Measurements from ENCODE around the gene ARID4B. TPM values are rescaled to one million over a fixed set of nuclear protein-coding genes. Genes with fewer than 3 reads are reported as not detected.

Gene ARID4B
- total RNA-seq, 1 experiment from 2014 or later = 34.2 TPM

DNA sequence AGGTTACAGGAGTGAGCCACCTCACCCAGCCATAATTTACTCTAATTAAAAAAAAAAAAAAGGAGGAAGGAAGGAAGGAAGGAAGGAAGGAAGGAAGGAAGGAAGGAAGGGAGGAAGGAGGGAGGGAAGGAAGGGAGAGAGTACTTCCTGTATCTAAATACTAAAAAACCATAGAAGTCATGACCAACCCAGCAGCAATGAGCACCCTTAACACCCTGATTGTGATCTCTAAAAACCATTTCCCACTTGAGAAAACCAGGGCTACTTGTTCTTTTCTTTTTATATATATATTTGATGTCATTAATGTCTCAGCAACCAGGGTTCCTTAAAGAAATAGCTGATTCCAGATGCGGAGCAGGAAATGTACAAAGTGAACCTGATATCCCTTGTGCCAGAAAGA lies 31.2 kb downstream of the ARID4B start:
- H3K9me3 Mint-ChIP-seq (ENCODE audit: unreplicated experiment) = peaks cover 15% of the 10 kb centered on the region
- H3K27me3 Mint-ChIP-seq (ENCODE audit: insufficient read depth, unreplicated experiment) = no peaks in the 10 kb centered on the region
- Histone ChIP-seq H3K9me3 (peaks cover 3% of the 10 kb centered on the region; the same call in 1 of the 2 replicates), H3K4me3 (ENCODE audit: low read depth, low read length) (no peak overlapping the region), H3K36me3 (ENCODE audit: control insufficient read depth, insufficient read depth, low read length) (no peaks in the 10 kb centered on the region), H3K27me3 (replicated peaks; ENCODE audit: control insufficient read depth, insufficient read depth, low read length) (no peaks in the 10 kb centered on the region), H3K4me1 (peaks cover 8% of the 10 kb centered on the region)
- ChIA-PET POLR2A (no interaction called here), CTCF (no interaction called here)
- intact Hi-C loops (cut with micrococcal nuclease; ENCODE audit: unreplicated experiment) = loop anchor here (1.0 kb wide), 1 partner anchor 32 kb away; the partner anchor contains the start of genes ARID4B and GGPS1
- no peak overlapping the region for H3K27ac Mint-ChIP-seq (ENCODE audit: unreplicated experiment)
- H3K36me3 Mint-ChIP-seq (ENCODE audit: insufficient read depth, unreplicated experiment) = peaks cover 7% of the 10 kb centered on the region
- peaks cover 21% of the 10 kb centered on the region for H3K4me1 Mint-ChIP-seq (ENCODE audit: low read depth, unreplicated experiment)
- TF ChIP-seq, protein P1, sequence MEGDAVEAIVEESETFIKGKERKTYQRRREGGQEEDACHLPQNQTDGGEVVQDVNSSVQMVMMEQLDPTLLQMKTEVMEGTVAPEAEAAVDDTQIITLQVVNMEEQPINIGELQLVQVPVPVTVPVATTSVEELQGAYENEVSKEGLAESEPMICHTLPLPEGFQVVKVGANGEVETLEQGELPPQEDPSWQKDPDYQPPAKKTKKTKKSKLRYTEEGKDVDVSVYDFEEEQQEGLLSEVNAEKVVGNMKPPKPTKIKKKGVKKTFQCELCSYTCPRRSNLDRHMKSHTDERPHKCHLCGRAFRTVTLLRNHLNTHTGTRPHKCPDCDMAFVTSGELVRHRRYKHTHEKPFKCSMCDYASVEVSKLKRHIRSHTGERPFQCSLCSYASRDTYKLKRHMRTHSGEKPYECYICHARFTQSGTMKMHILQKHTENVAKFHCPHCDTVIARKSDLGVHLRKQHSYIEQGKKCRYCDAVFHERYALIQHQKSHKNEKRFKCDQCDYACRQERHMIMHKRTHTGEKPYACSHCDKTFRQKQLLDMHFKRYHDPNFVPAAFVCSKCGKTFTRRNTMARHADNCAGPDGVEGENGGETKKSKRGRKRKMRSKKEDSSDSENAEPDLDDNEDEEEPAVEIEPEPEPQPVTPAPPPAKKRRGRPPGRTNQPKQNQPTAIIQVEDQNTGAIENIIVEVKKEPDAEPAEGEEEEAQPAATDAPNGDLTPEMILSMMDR (IDR thresholded peaks at IDR 0.05; ENCODE audit: insufficient read depth in 1 of 2, low read depth in 1 of 2, low read length in 1 of 2, severe bottlenecking in 1 of 2, unreplicated experiment in 1 of 2) = no peak
- BruUV-seq (replicated peaks) = no TSS peak
- DNase-seq = no peak
- H3K4me3 Mint-ChIP-seq (ENCODE audit: unreplicated experiment) = no peak overlapping the region

DNA sequence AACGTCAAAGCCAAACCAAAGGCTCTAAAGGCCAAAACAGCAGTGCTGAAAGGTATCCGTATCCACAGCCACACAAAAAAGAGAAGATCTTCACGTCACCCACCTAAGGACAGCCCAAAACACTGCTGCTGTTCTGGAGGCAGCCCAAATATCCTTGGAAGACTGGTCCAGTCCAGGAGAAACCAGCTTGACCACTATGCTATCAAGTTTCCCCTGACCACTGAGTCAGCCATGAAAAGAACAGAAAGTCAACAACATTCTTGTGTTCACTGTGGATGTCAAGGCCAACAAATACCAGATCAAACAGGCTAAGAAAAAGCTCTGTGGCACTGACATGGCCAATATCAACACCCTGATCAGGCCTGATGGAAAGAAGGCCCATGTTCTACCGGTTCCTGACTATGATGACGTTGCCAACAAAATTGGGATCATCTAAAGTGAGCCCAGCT lies 32.1 kb downstream of the ARID4B start:
- peaks cover 15% of the 10 kb centered on the region for H3K9me3 Mint-ChIP-seq (ENCODE audit: unreplicated experiment)
- Histone ChIP-seq H3K27me3 (replicated peaks; ENCODE audit: control insufficient read depth, insufficient read depth, low read length) (no peaks in the 10 kb centered on the region), H3K36me3 (ENCODE audit: control insufficient read depth, insufficient read depth, low read length) (no peaks in the 10 kb centered on the region), H3K9me3 (peaks cover 3% of the 10 kb centered on the region; the same call in 1 of the 2 replicates), H3K4me1 (peaks cover 8% of the 10 kb centered on the region), H3K4me3 (ENCODE audit: low read depth, low read length) (no peak overlapping the region)
- CTCF ChIA-PET = no interaction called here
- H3K27ac Mint-ChIP-seq (ENCODE audit: unreplicated experiment) = peak overlapping the region; percentile 50
- H3K4me1 Mint-ChIP-seq (ENCODE audit: low read depth, unreplicated experiment) = peaks cover 21% of the 10 kb centered on the region
- peaks cover 7% of the 10 kb centered on the region for H3K36me3 Mint-ChIP-seq (ENCODE audit: insufficient read depth, unreplicated experiment)
- peak overlapping the region; percentile 16 for H3K4me3 Mint-ChIP-seq (ENCODE audit: unreplicated experiment)
- peak; percentile 54 to 65 for DNase-seq
- no peaks in the 10 kb centered on the region for H3K27me3 Mint-ChIP-seq (ENCODE audit: insufficient read depth, unreplicated experiment)
- TF ChIP-seq, protein P1 (IDR thresholded peaks at IDR 0.05; ENCODE audit: insufficient read depth in 1 of 2, low read depth in 1 of 2, low read length in 1 of 2, severe bottlenecking in 1 of 2, unreplicated experiment in 1 of 2) = no peak
- POLR2A ChIA-PET = interaction anchor here (1.0 kb wide), 1 partner anchor 33 kb away, joined by 3 read pairs; the partner anchor contains the start of genes ARID4B and GGPS1
- intact Hi-C loops (cut with micrococcal nuclease; ENCODE audit: unreplicated experiment) = loop anchor here (1.0 kb wide), 1 partner anchor 32 kb away; the partner anchor contains the start of genes ARID4B and GGPS1
- no TSS peak for BruUV-seq (replicated peaks)

DNA sequence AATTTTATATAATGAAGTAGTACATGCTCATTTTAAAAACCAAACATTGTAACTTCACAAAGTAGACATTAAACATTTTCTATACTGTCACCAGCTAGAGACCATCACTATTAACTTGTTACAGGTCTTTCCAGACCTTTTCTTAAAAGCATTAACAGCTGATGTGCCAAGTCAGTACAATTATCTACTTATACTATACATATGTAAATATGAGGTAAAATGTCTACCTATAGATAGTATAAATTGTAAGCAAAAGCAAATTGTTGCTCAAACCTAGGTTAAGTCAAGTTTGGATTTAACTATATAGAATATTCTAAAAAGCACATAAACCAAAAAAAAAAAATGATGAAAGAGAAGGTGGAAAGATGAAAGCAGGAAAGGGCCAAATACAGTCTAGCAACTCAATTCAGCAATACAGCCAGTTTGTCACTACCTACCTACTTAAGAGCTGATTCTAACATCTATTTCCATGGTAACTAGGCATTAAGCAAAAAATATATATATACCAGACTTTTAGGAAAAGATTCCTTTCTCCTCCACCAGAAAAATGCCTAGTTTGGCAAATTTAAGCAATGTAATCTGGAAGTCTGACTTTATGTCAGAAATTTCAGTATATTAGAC lies 34.5 kb downstream of the ARID4B start:
- no peak for DNase-seq
- Histone ChIP-seq H3K4me3 (ENCODE audit: low read depth, low read length) (no peak overlapping the region), H3K36me3 (ENCODE audit: control insufficient read depth, insufficient read depth, low read length) (no peaks in the 10 kb centered on the region), H3K4me1 (peaks cover 8% of the 10 kb centered on the region), H3K9me3 (peaks cover 3% of the 10 kb centered on the region; the same call in 1 of the 2 replicates), H3K27me3 (replicated peaks; ENCODE audit: control insufficient read depth, insufficient read depth, low read length) (no peaks in the 10 kb centered on the region)
- POLR2A ChIA-PET = no interaction called here
- Mint-ChIP-seq H3K4me3 (ENCODE audit: unreplicated experiment) (no peak overlapping the region), H3K27me3 (ENCODE audit: insufficient read depth, unreplicated experiment) (no peaks in the 10 kb centered on the region), H3K27ac (ENCODE audit: unreplicated experiment) (no peak overlapping the region), H3K9me3 (ENCODE audit: unreplicated experiment) (peaks cover 15% of the 10 kb centered on the region), H3K36me3 (ENCODE audit: insufficient read depth, unreplicated experiment) (peaks cover 7% of the 10 kb centered on the region), H3K4me1 (ENCODE audit: low read depth, unreplicated experiment) (peaks cover 13% of the 10 kb centered on the region)
- no TSS peak for BruUV-seq (replicated peaks)
- TF ChIP-seq, protein P1 (IDR thresholded peaks at IDR 0.05; ENCODE audit: insufficient read depth in 1 of 2, low read depth in 1 of 2, low read length in 1 of 2, severe bottlenecking in 1 of 2, unreplicated experiment in 1 of 2) = no peak
- CTCF ChIA-PET = no interaction called here
- intact Hi-C loops (cut with micrococcal nuclease; ENCODE audit: unreplicated experiment) = no loop called here
